ENCODE measurements around the gene ANKRD24. TPM values are rescaled to one million over a fixed set of nuclear protein-coding genes. Genes with fewer than 3 reads are reported as not detected.

Gene ANKRD24
- total RNA-seq, 3 donors from 2014 or later (not counting 1 experiment from before 2014, with no cell fraction given), result 0.65 to 2.2 (median 0.71) TPM

- ATAC-seq (no peak), DNase-seq (no peak)
- Mint-ChIP-seq H3K27me3 (ENCODE audit: low read depth in 2 of 2) (peaks cover 0 to 4% of the 10 kb centered on the region in 2 donors), H3K4me1 (peaks cover 13 to 33% of the 10 kb centered on the region in 2 donors), H3K36me3 (no peaks in the 10 kb centered on the region), H3K9me3 (no peaks in the 10 kb centered on the region), H3K27ac (no peak overlapping the region), H3K4me3 (peak overlapping the region; percentile 51)
- TF ChIP-seq CTCF (IDR thresholded peaks at IDR 0.05), result no peak
- intact Hi-C loops (cut with micrococcal nuclease), result loop anchor here (5.0 kb wide), 1 partner anchor 198 kb away; the partner anchor contains the start of gene EEF2
- no peaks in the 10 kb centered on the region for H3K27me3 ChIP-seq (ENCODE audit: control insufficient read depth, insufficient read depth, low read length)
- 82% methylated on average over 9 of the region's 9 CpGs for WGBS (ENCODE audit: insufficient coverage)
- no peaks in the 10 kb centered on the region for H3K36me3 ChIP-seq (ENCODE audit: control insufficient read depth, insufficient read depth, low read length)
- H3K4me3 ChIP-seq (ENCODE audit: low read length), result no peak overlapping the region
- no peaks in the 10 kb centered on the region for H3K9me3 ChIP-seq (ENCODE audit: control insufficient read depth, insufficient read depth, low read length)
- H3K27ac ChIP-seq (ENCODE audit: low read length), result no peak overlapping the region
- H3K4me1 ChIP-seq (ENCODE audit: control insufficient read depth, insufficient read depth, low read length), result peaks cover 31% of the 10 kb centered on the region
Observed at GRCh38 chr19:4185413-4186086, 3.1 kb downstream of the ANKRD24 start.

GRCh38 chr19:4186087-4186993 lies 3.9 kb downstream of the ANKRD24 start:
- H3K9me3 ChIP-seq (ENCODE audit: control insufficient read depth, insufficient read depth, low read length), result no peaks in the 10 kb centered on the region
- Mint-ChIP-seq H3K9me3 (no peaks in the 10 kb centered on the region), H3K27ac (no peak overlapping the region), H3K4me1 (peaks cover 8 to 28% of the 10 kb centered on the region in 2 donors), H3K4me3 (no peak overlapping the region), H3K36me3 (no peaks in the 10 kb centered on the region), H3K27me3 (ENCODE audit: low read depth in 2 of 2) (peaks cover 0 to 4% of the 10 kb centered on the region in 2 donors)
- no peak overlapping the region for H3K4me3 ChIP-seq (ENCODE audit: low read length)
- no peak overlapping the region for H3K27ac ChIP-seq (ENCODE audit: low read length)
- peak; percentile 69 for TF ChIP-seq CTCF (IDR thresholded peaks at IDR 0.05)
- peaks cover 23% of the 10 kb centered on the region for H3K4me1 ChIP-seq (ENCODE audit: control insufficient read depth, insufficient read depth, low read length)
- intact Hi-C loops (cut with micrococcal nuclease), result loop anchor here (5.0 kb wide), 1 partner anchor 199 kb away; the partner anchor contains the start of gene EEF2
- no peaks in the 10 kb centered on the region for H3K36me3 ChIP-seq (ENCODE audit: control insufficient read depth, insufficient read depth, low read length)
- ATAC-seq (peak; percentile 46 to 62 (median 49)), DNase-seq (peak; percentile 64 to 83)
- 42% methylated on average over 19 of the region's 22 CpGs for WGBS (ENCODE audit: insufficient coverage)
- H3K27me3 ChIP-seq (ENCODE audit: control insufficient read depth, insufficient read depth, low read length), result no peaks in the 10 kb centered on the region

- H3K27me3 Mint-ChIP-seq (ENCODE audit: low read depth in 2 of 2), result peaks cover 0 to 4% of the 10 kb centered on the region in 2 donors
- intact Hi-C loops (cut with micrococcal nuclease), result loop anchor here (5.0 kb wide), 1 partner anchor 200 kb away; the partner anchor contains the start of gene EEF2
- 94% methylated on average over 10 of the region's 10 CpGs for WGBS (ENCODE audit: insufficient coverage)
Observed at GRCh38 chr19:4187313-4188122, 5.0 kb downstream of the ANKRD24 start.

More at GRCh38 chr19:4187313-4188122, 5.0 kb downstream of the ANKRD24 start:
- Mint-ChIP-seq H3K27ac (no peak overlapping the region), H3K4me1 (peaks cover 3 to 18% of the 10 kb centered on the region in 2 donors), H3K36me3 (no peaks in the 10 kb centered on the region), H3K4me3 (no peak overlapping the region), H3K9me3 (no peaks in the 10 kb centered on the region)
- Histone ChIP-seq H3K4me3 (ENCODE audit: low read length) (no peak overlapping the region), H3K9me3 (ENCODE audit: control insufficient read depth, insufficient read depth, low read length) (no peaks in the 10 kb centered on the region), H3K27ac (ENCODE audit: low read length) (no peak overlapping the region), H3K36me3 (ENCODE audit: control insufficient read depth, insufficient read depth, low read length) (no peaks in the 10 kb centered on the region), H3K27me3 (ENCODE audit: control insufficient read depth, insufficient read depth, low read length) (no peaks in the 10 kb centered on the region), H3K4me1 (ENCODE audit: control insufficient read depth, insufficient read depth, low read length) (peaks cover 15% of the 10 kb centered on the region)
- DNase-seq, result no peak
- TF ChIP-seq CTCF (IDR thresholded peaks at IDR 0.05), result no peak
- no peak for ATAC-seq
